Choroid plexus epithelial cell (primary cell): ENCODE results near the gene NDUFA3.

Experiments
- DNase-seq: peaks from one replicate; pipeline ENCODE4 v3.0.0-alpha.2; 2010; ENCODE audit warnings: low read depth
- H3K4me3 ChIP-seq: 2 replicates; pipeline ENCODE4 v1.5.1; 2011; ENCODE audit warnings: low read depth, mild to moderate bottlenecking, control low read depth, low read length, moderate library complexity
- TF ChIP-seq, protein P1 (sequence below): conservative IDR thresholded peaks from 2 replicates; pipeline ENCODE4 v1.5.1; 2011; ENCODE audit warnings: low read depth, mild to moderate bottlenecking, control low read depth, inconsistent platforms, low read length, moderate library complexity

Gene NDUFA3

DNA sequence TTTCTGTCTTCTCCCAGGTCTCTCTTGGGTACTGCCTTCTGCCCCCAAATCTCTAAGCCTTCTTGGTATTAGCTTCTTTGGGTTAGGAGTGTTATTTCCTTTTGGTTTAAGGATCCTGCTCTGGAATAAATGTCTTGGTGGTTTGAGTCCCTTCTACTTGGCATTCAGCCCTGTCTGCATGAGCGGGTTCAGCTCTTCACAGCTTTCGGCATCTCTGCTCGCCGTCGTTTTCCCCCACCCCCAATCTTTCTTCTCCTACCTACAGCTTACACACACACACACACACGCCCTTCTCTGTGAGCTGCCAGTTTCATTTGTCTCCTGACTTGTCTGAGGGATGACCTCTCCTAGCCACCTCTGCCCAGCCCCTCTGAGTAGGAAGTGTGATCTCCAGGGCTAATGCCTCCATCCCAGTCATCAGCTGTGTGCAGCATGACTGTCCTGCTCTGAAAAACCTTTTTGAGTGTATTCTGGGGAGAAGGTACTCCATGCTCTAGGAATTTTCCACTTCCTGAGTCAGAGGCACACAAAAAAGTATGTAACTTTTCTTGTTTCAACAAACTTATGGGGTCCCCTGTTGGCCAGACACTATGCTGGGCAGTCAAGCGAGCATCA lies 39.6 kb downstream of the NDUFA3 start:
- no peak for DNase-seq
- TF ChIP-seq, protein P1, sequence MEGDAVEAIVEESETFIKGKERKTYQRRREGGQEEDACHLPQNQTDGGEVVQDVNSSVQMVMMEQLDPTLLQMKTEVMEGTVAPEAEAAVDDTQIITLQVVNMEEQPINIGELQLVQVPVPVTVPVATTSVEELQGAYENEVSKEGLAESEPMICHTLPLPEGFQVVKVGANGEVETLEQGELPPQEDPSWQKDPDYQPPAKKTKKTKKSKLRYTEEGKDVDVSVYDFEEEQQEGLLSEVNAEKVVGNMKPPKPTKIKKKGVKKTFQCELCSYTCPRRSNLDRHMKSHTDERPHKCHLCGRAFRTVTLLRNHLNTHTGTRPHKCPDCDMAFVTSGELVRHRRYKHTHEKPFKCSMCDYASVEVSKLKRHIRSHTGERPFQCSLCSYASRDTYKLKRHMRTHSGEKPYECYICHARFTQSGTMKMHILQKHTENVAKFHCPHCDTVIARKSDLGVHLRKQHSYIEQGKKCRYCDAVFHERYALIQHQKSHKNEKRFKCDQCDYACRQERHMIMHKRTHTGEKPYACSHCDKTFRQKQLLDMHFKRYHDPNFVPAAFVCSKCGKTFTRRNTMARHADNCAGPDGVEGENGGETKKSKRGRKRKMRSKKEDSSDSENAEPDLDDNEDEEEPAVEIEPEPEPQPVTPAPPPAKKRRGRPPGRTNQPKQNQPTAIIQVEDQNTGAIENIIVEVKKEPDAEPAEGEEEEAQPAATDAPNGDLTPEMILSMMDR = no peak
- H3K4me3 ChIP-seq = no peak overlapping the region

DNA sequence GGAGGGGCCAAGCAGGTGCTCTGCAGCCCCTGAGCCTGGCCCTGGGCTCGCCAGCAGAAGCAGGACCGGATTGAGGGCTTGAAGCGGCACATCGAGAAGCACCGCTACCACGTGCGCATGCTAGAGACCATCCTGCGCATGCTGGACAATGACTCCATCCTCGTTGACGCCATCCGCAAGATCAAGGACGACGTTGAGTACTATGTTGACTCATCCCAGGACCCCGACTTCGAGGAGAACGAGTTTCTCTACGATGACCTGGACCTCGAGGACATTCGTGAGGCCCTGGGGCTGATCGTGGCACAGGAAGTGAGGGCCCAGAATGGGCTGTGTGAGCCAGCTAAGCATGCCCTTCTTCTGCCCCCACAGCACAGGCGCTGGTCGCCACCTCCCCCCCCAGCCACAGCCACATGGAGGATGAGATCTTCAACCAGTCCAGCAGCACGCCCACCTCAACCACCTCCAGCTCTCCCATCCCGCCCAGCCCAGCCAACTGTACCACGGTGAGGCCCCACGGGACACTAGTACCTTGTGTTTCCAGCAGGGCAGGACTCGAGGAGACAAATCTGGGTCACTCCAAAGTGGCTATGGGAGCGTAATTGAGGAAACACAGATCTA lies 43.0 kb downstream of the NDUFA3 start:
- no peak overlapping the region for H3K4me3 ChIP-seq
- no peak for DNase-seq
- TF ChIP-seq, protein P1 = no peak

DNA sequence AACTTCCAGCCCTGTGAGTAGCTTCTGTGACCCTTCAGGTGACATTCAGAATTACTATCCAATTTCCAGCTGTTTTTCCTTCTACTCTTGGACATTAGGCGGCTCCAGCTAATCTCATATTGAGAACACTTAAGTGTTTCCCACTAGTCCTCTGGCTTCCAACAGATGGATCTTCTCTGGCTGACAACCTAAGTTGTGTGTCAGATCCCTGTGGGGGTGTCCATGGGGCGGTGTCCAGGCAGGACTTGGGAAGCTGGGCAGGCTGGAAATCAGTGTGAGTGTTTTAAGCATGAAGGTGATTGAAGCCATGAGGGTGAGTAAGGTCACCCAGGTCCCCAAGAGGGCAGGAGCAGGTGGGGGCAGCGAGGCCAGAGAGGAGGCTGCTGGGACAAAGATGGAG lies 45.0 kb downstream of the NDUFA3 start:
- H3K4me3 ChIP-seq = no peak overlapping the region
- DNase-seq = no peak
- TF ChIP-seq, protein P1 = no peak

DNA sequence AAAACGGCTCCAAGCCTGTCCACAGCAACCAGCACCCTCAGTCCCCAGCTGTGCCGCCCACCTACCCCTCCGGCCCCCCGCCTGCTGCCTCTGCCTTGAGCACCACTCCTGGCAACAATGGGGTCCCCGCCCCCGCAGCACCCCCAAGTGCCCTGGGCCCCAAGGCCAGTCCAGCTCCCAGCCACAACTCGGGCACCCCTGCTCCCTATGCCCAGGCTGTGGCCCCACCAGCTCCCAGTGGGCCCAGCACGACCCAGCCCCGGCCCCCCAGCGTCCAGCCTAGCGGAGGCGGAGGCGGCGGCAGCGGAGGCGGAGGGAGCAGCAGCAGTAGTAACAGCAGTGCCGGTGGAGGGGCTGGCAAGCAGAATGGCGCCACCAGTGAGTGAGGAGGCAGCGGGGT lies 45.5 kb downstream of the NDUFA3 start:
- TF ChIP-seq, protein P1 = no peak
- DNase-seq = no peak
- no peak overlapping the region for H3K4me3 ChIP-seq

DNA sequence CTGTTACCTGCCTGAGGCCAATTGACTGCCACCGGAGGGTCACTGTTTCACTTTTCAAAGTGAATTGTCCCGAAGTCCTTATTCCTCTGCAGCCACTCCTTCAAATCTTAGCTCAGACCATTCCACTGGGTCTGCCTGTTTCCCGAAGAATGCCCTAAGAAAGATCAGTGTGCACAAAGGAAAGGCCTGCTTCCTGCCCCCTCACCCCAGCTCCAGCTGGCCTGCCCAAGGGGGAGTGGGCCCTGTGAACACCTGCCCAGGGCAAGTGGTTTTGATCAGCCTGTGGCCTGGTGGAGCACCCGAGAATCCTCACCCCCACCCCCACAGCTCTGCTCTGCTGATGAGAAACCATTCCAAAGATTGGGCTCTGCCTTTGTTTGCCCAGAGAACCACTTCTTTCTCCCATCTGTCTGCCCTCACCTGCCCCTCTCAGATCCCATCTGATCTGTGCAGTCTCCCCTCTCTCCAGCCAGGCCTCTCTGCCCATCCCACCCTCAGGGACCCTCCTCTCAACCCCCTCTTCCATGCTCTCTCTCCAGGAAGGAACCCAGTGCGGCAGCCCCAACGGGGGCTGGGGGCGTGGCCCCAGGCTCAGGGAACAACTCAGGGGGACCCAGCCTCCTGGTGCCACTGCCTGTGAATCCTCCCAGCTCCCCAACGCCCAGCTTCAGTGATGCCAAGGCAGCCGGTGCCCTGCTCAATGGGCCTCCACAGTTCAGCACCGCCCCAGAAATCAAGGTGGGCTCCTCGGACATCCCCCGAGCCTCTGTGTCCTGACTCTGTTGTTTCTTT lies 46.6 kb downstream of the NDUFA3 start:
- TF ChIP-seq, protein P1 = no peak
- H3K4me3 ChIP-seq = no peak overlapping the region
- no peak for DNase-seq

DNA sequence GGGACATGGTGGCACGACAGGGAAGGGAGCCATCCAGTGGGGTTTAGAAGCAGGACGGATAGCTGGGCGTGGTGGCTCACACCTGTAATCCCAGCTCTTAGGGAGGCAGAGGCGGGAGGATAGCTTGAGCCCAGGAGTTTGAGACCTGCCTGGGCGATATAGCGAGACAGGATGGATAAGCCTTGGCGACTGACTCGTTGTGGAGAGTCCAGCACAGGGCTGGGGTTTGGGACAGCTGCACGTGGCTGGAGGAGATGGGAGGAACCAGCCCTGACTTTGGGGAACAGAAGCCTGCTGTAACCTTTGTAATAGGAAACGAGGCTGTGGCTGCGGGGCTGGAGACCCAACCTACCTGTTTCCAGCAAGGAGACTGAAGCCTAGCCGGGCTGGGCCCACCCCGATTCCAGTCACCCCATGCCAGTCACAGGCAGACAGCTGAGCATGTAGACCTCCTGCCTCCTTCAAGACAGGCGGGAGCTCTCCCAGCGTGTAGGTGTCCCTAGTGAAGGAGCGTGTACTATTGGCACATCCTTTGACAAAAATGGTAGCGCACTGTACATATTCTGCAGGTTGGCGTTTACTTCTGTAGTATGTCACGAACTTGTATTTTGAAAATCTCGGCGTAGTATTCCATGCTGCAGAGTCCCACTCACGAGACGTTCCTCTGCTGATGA lies 48.8 kb downstream of the NDUFA3 start:
- H3K4me3 ChIP-seq = no peak overlapping the region
- no peak for DNase-seq
- TF ChIP-seq, protein P1 = no peak
